ENCODE measurements around the gene OR51F1.
"Not testable (repeated sequence)": the region's sequence is repeated elsewhere in the genome, so short reads cannot be mapped to it uniquely, and the experiment has no call there.

Gene OR51F1, protein sequence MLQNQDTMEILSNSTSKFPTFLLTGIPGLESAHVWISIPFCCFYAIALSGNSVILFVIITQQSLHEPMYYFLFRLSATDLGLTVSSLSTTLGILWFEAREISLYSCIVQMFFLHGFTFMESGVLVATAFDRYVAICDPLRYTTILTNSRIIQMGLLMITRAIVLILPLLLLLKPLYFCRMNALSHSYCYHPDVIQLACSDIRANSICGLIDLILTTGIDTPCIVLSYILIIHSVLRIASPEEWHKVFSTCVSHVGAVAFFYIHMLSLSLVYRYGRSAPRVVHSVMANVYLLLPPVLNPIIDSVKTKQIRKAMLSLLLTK

GRCh38 chr11:4769838-4770237, at the start of gene OR51F1:
OR51F1 (minus strand) TSS chr11:4769938; CDS start chr11:4769938, 0 bp downstream.
- no peak for DNase-seq (ENCODE audit: low read depth in 2 of 2)

DNA sequence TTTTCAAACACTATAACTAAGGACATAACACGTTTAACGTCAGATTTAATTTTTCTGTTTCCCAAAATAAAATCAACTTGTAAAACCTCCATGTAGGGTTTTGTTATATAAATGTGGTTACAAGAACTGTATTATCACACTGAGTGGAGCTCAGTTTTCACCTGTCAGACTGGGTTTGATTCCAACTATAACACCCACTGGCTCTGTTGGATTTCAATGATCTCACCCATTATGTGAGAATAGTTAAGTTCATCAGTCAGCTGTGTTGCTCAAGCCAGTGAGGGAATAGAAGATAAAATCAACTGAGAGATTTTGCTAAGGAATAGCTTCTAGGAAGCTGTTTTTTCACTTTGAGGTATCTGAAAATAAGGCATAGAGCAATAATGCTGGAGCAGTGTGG, 39.5 kb upstream of the OR51F1 start:
- DNase-seq (ENCODE audit: low read depth in 2 of 2), result no peak

DNA sequence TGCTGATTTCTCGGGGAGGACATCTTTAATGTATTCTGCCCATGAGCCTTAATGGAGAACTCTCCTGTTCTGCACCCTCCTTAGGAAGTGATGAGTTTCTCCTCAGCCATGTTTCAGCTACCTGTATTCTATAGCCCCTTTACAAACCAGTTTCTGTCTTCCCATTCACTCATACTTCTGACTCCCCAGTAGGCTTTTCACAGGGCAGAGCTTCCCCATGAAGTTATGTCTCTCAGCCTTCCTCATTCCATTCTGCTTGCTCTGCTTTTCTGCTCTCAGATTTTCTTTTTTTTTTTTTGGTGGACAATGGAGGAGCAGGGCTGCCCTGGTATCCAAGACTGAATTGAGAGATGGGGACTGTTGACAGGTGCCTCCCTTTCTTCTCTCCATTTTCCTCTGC, 38.7 kb upstream of the OR51F1 start:
- DNase-seq (ENCODE audit: low read depth in 2 of 2), result no peak

- DNase-seq (ENCODE audit: low read depth in 2 of 2), result no peak
These were observed 34.5 kb upstream of the OR51F1 start, which contains the start of gene OR52R1 for GRCh38 chr11:4804280-4804679. OR52R1 (minus strand) TSS chr11:4804380; CDS start chr11:4804380, 0 bp downstream.

- not testable (repeated sequence) for DNase-seq (ENCODE audit: low read depth in 2 of 2)
These were observed 31.6 kb upstream of the OR51F1 start for GRCh38 chr11:4801316-4801715.

DNA sequence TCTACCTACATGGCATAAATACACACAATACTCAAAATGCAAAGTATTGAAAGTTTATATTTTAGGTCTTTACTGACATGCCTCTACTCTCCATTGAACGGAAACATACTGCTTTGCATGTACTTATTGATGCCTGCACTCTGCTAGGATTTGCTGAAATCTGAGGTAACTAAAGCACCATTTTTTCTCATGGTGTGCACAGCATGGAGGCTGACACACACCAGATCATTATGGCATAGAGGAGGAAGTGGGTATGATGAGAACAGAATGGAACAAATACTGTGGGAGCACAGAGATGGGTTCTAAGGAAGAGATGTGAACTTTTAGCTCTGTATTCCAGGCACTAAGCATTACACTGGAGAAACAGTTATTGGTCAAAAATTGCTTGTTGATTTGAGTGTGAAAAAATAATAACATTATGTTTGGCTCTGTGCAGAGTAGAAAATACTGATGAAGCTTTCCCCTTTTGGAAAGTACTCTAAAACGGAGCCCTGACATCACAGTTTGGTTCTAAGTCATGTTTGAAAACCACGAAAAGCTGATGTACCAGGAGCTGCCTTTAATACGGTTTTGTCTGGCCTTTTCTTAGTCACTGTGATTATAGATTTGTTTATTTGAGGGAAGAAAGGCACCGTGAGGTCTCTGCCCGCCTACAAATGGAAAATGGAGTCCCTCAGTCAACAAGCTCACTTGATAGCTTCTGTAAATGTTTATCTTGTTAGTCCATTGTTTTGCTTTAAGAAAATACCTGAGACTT, 28.9 kb upstream of the OR51F1 start:
- DNase-seq (ENCODE audit: low read depth in 2 of 2), result no peak

GRCh38 chr11:4797206-4797605, 27.5 kb upstream of the OR51F1 start:
- DNase-seq (ENCODE audit: low read depth in 2 of 2), result no peak

- no peak for DNase-seq (ENCODE audit: low read depth in 2 of 2)
These were observed 12.7 kb upstream of the OR51F1 start for GRCh38 chr11:4782454-4782853.

DNA sequence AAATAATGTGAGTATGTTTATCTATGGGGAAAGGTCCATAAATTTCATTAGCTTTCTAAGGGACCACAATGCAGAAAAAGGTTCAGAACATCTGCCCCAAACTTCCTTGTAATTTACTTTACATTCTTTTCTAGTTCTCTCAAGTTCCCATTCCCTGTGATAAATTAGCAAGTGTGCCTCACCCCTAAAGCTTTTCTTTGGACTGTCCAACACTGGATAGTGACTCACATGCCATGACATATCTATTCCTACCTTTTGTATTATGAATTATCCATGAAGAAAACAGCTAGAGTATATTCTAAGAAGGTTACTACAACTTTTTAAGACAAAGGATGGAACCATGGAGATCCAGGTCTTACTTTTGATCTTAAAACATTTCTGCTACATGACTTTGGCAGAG, 1.6 kb downstream of the OR51F1 start:
- DNase-seq (ENCODE audit: low read depth in 2 of 2), result no peak

- DNase-seq (ENCODE audit: low read depth in 2 of 2), result no peak
These were observed 3.2 kb downstream of the OR51F1 start for GRCh38 chr11:4766420-4767043.

GRCh38 chr11:4763096-4763495, 6.6 kb downstream of the OR51F1 start:
- DNase-seq (ENCODE audit: low read depth in 2 of 2), result no peak

- no peak for DNase-seq (ENCODE audit: low read depth in 2 of 2)
These were observed 18.5 kb downstream of the OR51F1 start for GRCh38 chr11:4751201-4751600.

DNA sequence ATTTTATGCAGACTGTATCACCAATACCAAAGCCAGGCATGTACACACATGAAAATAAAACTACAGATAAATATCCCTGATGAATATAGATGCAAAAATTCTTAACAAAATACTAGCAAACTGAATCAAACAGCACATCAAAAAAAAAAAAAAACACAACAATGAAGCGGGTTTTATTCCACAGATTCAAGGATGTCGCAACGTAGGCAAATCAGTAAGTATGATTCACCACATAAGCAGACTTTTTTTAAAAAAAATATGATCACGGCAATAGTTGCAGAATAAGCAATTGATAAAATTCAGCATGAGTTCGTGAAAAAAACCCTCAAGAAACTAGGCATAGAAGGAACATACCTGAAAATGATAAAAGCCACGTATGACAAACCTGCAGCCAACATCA, 21.3 kb downstream of the OR51F1 start:
- DNase-seq (ENCODE audit: low read depth in 2 of 2), result no peak

- no peak for DNase-seq (ENCODE audit: low read depth in 2 of 2)
These were observed 29.0 kb downstream of the OR51F1 start for GRCh38 chr11:4740735-4741134.

- DNase-seq (ENCODE audit: low read depth in 2 of 2), result no peak
These were observed 42.6 kb downstream of the OR51F1 start for GRCh38 chr11:4727171-4727570.

DNA sequence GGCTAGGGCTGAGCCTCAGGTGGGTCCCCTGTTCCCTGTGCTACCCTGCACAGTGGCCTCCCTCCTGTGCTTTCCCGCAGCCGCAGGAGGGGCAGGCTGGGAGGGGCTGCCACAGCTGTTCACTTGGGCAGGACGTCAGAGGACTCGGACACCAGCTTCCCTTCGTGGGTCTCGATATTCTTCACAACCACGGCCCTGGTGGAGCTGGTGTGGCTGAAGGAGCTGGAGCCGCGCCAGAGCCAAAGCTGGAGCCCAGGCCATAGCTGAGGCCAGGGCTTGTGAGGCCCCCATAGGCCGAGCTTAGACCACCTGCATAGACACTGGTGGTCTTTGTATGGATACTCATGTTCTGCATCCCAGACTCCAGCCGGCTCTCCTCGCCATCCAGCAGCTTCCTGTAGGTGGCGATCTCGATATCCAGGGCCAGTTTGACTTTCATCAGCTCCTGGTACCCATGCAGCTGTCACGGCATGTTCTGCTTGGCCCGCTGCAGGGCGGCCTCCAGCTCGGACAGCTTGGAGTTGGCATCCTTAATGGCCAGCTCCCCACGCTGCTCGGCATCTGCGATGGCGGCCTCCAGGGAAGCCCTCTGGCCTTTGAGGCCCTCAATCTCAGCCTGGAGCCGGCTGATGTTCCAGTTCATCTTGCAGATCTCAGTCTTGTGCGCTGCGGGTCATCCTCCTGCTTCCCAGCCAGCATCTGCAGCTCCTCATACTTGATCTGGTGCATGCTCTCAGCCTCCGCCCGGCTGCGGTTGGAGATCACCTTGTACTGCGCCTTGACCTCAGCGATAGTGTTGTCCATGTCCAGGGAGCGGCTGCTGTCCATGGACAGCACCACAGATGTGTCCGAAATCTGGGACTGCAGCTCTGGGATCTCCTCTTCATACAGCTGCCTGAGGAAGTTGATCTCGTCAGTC, 46.9 kb downstream of the OR51F1 start:
- not testable (repeated sequence) for DNase-seq (ENCODE audit: low read depth in 2 of 2)
